GM19035 (cell line): ENCODE results near the gene CCDC92.
"Not testable (repeated sequence)": the region's sequence is repeated elsewhere in the genome, so short reads cannot be mapped to it uniquely, and the experiment has no call there.

ENCODE experiments used
- ATAC-seq: cut with Tn5 transposase; IDR thresholded peaks from one replicate; pipeline ENCODE4 v1.9.1; 2021; ENCODE audit not compliant: unreplicated experiment

Gene CCDC92

DNA sequence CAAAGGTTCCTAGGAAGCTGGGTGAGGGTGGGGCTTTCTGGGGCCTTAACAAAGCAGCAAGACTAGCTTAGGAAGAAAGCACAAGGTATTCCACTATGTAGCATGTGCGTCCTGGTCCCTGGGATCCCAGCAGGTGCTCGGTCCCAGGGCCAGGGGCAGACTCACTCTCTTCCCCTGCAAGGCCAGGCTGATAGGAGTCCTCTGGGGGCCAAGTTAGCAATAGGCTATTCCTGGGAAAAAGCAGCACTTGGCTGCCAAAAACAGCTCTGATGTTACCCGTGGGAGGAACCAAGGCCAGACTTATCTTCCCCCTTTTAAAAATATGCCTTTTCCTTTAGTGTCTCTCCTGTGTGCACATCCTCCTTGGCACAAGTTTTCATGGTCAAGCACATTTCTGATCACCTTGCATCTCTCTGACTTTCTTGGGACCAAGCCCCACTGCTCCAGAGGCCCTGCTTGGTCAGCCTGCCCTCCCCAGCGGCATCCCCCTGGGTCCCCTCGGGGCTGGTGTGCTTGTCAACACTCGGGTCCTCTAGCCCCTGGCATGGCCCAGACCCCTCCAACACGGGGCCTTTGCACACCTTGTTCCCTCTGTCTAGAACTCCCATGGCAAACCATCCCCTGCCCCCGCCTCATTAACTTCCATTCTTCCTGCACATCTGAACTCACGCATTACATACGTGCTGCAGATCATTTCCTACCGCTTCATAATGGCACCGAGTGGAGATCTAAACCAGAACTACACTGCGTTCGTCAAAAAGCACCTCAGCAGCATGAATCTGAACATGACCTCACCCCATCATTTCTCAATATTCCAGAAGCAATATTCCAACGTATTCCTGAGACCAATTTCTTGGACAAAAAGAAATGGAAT, 21.9 kb downstream of the CCDC92 start:
- ATAC-seq: no peak

DNA sequence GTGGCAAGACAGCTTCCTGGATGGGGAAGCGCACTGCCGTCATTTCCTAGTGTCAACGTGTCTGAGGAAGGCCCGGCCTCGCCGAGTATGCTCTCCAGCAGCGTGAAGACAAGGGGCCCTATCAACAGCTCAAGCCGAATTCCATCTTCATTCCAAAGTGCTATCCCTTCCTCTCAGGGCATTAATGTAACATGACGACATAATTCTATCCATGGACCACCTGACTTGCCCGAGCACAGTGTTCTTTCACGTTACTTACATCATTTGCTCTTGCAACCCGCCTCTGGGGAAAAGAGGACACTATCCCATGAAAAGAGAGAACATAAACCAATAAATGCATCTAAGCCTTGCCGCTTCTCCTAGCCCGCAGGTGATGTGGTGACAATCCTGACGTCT, 22.9 kb downstream of the CCDC92 start:
- ATAC-seq: no peak

DNA sequence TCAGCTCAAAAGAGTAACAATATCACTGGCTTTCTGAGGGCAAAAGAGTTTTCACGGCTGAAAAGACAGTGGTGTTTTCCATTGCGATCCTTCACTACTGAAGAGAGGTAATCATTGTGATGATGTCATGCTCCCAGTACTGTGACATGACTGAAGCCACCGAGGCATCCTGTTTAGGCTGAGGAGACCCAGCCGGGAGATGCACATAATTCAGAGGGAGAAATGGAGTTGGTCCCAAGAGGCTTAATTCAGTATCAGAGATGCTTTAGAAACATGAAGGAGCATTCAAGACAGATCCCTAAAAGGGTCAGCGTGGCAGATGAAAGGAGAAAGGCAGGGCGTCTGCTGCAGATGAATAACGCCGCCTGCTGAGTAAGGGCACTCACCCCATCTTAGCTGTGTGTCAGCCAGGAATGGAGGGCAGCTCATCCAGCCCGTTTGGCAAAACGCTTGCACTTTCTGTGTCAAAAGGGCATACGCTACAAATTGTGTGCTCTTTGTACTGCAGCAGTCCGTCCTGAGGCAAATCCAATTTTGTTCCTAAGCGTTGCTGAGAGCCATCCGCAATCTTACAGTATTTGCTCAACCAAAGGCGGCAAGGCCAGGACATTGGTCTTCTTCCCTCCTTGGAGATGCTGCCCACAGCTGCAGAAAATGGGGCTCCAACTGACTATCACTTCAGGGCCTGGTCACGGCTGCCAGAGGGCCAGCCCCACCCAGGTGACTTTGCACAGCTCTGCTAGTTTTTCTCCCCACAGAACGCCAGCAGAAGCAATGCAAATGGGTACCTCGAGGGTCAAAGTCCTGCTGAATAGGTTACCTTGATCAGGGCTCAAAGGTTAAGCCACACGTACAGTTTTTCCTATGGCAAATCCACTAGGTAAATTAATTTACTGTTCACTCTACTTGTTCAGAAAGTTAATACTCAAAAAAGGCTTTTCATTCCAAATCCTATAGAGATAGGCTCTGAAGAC, 23.5 kb downstream of the CCDC92 start:
- no peak for ATAC-seq

DNA sequence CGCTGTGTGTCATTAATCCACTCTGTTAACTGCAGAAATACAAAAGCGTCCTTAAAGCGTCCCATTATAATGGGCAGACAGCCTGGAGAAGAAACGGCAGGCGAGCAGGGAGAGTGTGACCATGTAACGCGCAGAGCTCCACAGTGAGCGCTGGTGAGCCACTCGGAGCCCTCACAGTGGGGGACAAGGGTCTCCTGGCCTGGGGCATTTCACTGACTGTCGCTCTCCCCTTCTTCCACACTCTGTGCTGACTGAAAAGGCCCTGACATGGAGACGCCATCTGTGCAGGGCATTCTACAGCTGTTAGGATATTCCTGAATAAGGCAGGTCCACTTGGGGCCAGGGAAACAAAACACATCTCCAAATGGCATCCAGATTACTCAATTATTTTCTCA, 24.2 kb downstream of the CCDC92 start:
- no peak for ATAC-seq

DNA sequence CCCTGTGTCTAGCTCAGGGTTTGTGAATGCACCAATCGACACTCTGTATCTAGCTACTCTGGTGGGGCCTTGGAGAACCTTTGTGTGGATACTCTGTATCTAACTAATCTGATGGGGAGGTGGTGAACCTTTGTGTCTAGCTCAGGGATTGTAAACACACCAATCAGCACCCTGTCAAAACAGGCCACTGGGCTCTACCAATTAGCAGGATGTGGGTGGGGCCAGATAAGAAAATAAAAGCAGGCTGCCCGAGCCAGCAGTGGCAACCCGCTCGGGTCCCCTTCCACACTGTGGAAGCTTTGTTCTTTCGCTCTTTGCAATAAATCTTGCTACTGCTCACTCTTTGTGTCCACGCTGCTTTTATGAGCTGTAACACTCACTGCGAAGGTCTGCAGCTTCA, 25.1 kb downstream of the CCDC92 start:
- ATAC-seq: not testable (repeated sequence)

DNA sequence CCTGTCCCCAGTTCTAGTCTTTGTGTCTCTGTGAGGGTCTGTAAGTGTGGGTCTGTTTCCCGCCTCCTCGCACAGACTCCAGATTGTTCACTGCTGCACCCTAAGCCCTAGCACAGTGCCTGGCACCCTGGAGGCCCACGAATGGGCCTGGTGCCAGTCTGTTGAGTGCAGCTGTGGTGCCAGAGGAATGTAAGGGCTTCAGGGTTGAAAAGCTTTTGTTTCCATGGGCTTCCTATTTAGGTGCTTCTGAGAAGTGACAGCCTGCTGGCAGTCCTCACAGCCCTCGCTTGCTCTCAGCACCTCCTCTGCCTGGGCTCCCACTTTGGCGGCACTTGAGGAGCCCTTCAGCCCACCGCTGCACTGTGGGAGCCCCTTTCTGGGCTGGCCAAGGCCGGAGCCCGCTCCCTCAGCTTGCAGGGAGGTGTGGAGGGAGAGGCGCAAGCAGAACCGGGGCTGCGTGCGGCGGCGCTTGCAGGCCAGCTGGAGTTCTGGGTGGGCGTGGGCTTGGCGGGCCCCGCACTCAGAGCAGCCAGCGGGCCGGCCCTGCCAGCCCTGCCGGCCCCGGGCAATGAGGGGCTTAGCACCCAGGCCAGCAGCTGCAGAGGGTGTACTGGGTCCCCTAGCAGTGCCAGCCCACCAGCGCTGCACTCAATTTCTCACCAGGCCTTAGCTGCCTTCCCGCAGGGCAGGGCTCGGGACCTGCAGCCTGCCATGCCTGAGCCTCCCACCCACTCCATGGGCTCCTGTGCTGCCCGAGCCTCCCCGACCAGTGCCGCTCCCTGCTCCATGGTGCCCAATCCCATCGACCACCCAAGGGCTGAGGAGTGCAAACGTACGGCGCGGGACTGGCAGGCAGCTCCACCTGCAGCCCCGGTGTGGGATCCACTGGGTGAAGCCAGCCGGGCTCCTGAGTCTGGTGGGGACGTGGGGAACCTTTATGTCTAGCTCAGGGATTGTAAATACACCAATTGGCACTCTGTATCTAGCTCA, 25.8 kb downstream of the CCDC92 start:
- not testable (repeated sequence) for ATAC-seq

DNA sequence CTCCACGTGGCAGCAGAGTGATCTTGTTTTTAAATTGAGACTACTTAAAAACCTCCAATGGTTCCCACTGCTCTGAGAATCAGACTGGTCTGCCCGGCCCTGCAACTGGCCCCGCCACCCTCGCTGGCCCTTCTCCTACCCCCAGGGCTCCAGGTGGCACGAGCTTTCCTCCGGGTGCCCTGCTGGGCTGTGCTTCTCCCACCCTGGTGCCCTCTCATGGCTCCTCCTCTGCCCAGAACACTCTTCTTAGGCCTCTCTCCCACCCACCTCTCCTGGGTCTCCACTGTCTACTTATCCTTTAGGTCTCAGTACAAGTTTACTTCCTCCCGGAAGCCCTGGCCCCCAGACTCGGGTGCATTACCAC, 26.5 kb downstream of the CCDC92 start:
- no peak for ATAC-seq

DNA sequence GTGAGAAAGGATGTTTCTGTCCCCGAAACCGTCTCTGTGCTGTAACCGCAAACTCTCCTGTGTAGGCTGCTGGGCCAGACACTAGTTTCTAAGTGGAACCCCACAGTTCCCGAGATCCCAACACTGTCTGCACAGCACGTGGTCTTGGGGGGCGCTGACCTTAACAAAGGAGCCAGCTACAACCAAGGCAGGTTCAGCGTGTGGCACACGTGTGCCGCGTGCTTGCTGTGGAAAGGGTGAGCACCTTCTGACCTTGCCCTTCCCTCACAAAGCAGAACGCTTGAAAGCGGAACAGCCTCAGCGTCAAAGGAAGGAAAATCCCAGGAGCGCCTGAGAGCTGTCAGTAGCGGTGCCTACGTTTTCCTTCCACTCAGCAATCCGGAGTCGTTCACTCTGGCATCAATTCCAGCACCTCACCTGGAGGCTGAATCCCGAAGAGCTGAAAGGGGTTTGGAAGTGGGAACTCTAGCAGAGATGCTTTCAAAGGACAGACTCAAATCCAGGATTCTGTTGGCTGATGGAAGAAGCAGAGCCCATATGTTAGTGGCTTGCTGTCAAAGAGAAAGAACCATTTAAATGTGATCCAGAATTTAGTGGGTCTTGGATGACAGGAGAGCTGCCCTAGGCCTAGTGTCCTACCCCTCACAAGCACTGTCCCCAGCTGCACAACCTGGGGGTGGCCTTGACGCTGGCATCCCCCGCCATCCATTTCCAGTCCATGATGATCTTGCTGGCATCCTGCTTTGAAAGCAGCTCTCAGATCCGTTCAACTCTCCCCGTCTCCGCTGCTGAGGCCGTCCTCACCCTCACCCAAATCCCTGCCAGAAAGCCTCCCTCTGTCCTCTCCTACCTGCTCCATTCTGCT, 27.1 kb downstream of the CCDC92 start:
- no peak for ATAC-seq

DNA sequence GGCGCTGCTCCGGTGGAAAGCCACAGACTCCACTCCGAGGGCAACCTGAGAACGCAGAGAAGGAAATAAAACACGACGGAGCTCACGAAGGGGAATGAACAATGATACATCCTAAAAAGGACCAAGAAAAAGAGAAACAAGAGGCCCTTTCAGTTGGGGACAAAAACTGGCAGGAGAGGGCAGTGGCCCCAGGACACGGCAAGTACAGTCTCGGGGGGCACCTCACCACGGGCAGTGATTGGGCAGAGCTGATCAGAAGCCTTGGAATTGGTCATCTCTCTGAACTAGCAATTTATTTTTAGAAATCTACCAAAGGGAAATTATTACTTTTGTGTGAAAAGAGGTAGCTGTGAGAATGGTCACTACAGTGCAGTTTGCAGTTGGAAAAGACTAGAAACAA, 27.9 kb downstream of the CCDC92 start:
- ATAC-seq: no peak

DNA sequence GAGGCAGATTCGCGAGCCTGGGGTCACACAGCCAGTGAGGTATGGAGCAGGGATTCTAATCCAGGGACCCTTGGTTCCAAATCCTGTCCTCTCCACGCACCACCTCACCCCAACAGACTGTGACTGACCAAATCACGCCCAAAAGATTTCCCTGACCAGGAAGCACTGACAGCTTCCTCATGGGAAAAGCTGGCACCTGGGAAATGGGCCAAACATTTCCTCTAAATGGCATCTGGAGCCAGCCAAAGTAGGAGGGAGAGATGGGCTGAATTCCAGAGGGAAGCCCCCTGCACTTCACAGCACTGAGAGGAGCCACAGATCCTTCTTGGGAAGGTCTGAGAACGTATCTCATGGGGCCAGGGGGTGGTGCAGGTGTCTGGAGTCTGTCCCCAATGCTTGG, 28.8 kb downstream of the CCDC92 start:
- no peak for ATAC-seq

DNA sequence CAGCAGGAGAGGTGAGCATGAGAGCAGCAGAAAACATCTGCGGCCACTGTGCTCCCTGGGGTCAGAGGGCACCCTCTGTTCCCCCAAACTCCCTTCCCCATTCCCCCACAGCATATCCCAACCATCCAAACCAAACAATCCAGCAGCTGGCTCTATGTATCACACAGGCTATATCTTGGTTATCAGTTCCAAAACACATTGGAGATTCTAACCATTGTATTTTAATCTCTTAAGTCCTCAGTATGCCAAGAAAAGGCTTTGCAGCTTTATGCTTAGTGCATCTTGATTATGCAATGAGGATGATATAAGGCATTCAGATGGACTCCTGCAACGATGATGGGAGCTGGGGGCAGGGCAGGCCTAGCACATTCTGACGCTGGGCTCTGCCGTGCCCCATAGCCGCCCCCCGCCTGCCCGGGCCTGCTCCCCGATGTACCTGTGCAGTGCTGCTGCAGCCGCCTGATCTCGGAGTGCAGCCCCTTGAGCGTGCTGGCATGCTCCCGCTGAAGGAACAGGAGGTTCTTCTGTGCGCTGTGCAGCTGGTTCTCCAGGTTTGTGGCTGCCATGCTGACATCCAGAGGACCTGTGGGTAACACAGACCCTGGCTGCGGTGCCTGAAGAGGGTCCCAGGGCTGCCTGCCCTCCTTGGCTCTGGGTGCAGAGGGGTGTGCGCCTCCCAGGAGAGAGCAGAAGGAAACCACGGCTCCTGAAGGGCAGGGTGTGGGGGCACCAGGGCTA, 29.6 kb downstream of the CCDC92 start:
- no peak for ATAC-seq

DNA sequence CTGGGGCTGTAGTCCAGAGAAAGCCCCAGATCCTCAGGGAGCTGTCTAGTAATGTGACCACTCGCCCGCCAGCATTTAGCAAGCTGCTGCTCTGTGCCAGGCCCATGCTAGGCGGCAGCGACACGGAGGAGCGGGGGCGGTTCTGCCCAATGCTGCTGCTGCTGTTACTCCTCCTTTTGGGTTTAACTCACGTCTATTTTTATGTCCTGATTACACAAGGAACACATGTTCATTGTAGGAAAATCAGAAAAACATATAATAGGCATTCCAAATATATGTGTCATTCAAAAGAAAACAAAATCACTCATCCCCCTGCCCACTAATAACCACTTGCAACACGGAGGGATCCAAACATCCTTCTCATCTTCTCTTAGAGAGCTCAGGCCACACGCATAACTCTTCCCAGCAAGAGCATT, 30.4 kb downstream of the CCDC92 start:
- ATAC-seq: no peak

DNA sequence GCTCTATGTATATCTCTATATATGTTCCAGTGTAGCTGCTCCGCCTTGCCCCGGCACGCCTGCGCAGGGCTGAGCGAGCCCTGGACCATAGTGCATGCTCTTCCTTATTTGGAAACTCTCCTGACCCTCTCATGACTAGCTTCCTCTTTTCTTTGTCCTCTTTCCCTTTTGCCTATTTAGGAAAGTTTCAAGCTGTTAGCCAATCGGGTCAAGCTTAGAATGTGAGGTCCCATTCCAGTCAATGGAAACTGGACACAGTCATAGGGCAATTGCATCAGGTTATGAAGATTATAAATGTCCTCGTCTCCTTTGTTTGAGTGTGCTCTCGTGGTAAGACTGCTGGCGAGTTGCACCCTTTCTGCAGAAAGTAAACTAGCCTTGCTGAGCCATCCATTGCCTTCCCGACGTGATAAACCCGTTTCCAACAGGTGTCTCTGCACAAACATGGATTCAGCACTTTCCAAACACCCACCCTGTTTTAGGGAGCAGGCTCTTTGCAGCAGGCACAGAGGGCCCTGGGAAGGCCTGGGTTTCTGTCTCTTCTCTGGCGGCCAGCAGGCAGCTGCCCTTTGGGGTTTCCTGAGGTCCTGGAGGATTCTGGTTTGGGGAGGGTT, 30.9 kb downstream of the CCDC92 start:
- ATAC-seq: no peak

DNA sequence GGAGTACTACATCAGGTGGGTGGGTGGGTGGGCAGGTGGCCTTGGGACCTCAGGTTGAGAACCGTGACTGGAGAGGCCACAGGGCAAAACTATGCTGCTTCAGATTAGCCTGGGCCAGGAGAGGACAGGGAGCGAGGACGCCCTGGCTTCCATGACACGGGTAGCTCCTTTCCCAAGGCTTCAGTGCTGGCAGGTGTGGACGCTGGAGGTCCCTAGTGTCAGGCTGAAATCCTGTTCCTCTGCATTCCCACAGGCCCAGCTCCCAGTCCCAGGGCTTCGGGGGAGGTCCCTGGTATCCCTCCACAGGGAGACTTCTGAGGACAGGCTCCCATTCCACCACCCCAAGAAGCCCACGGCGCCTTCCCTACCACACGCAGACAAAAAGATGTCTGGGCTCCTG, 31.6 kb downstream of the CCDC92 start:
- no peak for ATAC-seq

DNA sequence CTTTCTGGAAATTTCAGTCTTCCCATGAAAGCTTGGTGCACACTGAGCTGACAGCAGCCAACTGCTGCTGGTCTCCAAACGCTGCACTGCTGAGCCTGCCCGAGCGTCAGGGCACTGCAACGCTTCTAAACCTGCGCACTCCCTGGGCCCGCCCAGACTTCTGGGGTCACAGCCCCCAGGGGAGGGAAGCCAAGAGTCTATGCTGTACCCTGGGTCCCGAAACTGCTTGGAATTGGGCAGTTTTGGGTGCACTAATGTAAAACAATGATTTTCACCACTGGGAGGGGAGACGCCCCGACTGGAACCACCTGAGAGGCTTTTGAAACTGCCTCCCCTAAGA, 32.0 kb downstream of the CCDC92 start:
- no peak for ATAC-seq

DNA sequence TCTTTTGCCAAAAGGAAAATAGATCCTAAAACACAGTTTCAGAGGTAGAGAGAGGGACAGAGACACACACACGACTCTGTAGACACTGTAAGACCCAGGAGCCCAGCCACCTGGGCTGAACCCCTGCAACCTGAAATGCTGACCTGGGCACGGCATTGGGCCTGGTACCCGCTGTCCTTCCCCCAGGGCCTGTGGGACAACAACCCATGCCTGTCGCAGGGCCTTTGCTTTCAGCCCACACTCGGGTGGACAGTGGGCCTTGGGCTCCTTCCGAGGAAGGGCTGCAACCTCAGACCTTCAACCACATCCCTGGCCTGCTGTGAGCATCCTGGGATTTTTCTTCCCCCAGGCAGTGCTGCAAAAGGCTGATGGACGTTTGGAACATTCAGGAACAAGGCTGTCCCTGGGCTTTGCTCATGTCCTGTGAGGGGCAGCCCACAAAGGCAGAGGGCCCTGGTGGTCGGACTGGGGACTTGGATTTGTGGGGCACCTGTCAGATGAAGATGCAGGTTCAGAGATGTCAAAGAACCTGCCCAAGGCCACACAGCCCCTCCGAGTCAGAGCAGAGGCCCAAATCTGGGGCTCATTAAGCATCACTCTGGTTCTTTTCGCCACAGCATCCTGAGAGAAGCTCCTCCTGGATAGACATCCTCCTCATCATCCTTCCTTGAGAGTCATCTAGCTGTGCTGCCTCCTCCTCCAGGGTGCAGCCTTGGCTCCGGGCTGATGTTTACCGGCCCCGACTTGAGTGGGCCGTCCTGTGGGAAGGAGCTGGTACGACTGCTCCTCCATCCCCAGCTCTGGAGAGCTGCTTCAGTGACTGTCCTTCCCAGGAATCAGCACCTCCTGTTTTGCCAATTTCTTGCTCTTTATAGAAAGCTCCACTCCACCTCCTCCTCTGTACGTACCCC, 32.7 kb downstream of the CCDC92 start:
- no peak for ATAC-seq

DNA sequence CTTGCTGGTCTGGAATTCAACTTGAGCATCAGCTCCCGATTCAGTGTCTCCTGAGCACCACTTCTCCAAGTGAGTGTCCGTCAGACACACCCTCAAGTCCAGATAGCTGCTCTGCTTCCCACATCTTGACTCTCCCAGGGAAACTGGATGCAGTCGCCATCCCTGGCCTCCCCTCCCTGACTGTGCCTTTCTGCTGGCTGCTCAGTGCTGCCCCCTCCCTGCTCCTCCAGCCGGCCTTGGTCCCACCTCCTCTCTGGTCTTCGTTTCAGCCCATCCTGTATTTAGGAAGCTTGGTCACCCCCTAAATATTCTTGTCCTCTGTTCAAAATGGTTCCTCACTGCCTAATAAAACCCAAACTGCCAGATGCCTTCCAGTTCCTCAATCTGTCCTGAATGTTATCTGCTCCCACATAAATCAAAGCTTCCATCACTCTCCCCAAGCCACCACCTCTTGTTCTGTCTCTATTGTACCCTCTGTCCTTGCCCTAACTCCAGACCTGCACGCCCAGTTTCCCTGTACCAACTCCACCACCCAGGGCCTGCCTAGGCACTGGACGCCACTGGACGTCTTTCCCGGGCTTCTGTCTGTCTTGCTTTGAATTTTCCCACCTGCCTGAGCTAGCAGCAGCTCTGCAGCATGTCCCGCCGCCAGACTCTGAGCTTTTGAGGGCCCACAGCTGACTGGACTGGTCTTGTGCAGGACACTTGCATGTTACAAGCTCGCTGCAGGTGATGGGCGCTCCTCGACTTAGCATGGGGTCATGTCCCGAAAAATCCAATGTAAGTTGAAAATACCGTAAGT, 33.8 kb downstream of the CCDC92 start:
- no peak for ATAC-seq
